Uterus (tissue), 4 donors: ENCODE data around the gene LCE3D. TPM values are rescaled to one million over a fixed set of nuclear protein-coding genes. Genes with fewer than 3 reads are reported as not detected.

Source experiments
- DNase-seq, 2 donors: peaks; one replicate each; pipeline ENCODE4 v3.0.0-alpha.2; 2019 to 2020
- H3K27ac ChIP-seq, 2 donors: fragments of 200-600 bp; sonication (generic); 1 replicate in 1 of 2; 2 replicates in 1 of 2; pipeline ENCODE4 v1.5.1; 2016 to 2018
- H3K27me3 ChIP-seq, 2 donors: fragments of 200-600 bp; sonication (generic); one replicate each; pipeline ENCODE4 v1.5.1; 2018 to 2019; ENCODE audit warnings: control low read depth in 1 of 2
- H3K36me3 ChIP-seq, 2 donors: fragments of 200-600 bp; sonication (generic); one replicate each; pipeline ENCODE4 v1.5.1; 2019; ENCODE audit warnings: control low read depth in 1 of 2
- H3K4me1 ChIP-seq, 2 donors: fragments of 200-600 bp; sonication (generic); one replicate each; pipeline ENCODE4 v1.5.1; 2018 to 2019; ENCODE audit warnings: control low read depth in 1 of 2
- H3K4me3 ChIP-seq, 2 donors: fragments of 200-600 bp; sonication (generic); 1 replicate in 1 of 2; 2 replicates in 1 of 2; pipeline ENCODE4 v1.5.1; 2018 to 2019; ENCODE audit warnings: mild to moderate bottlenecking in 1 of 2
- H3K9me3 ChIP-seq, 2 donors: fragments of 200-600 bp; sonication (generic); one replicate each; pipeline ENCODE4 v1.5.1; 2019; ENCODE audit warnings: control low read depth in 1 of 2
- CTCF ChIP-seq, 4 experiments: fragments of 200-600 bp in 2 of 4; fragments of 450-650 bp in 2 of 4; sonication (generic) in 2 of 4; IDR thresholded peaks; one replicate each; pipeline ENCODE4 v1.5.1; 2016 to 2019; ENCODE audit warnings: antibody characterized with exemption in 4 of 4, mild to moderate bottlenecking in 2 of 4, moderate library complexity in 1 of 4
- POLR2A ChIP-seq, 2 donors: fragments of 450-650 bp; IDR thresholded peaks; one replicate each; pipeline ENCODE4 v1.6.1; 2016; ENCODE audit warnings: antibody characterized with exemption in 2 of 2, mild to moderate bottlenecking in 1 of 2, moderate library complexity in 1 of 2
- intact Hi-C: fragments of 100-400 bp; cut with DNase I; formaldehyde crosslinking; loops from one replicate; pipeline ENCODE4 v1.15.1; 2023; ENCODE audit warnings: low total_unique reads
- total RNA-seq, 4 donors: library from RNA; depleted of rRNA in 3 of 4; stranded (reverse); fragments of >200 nt in 3 of 4; gene quantifications; one replicate each; pipeline versions ENCODE4 v1.1.0 to v1.2.4, GENCODE V29; 2014 to 2023
- donor health status: DM: yes; HTN: yes; CAD: no.

Gene LCE3D
- not detected for total RNA-seq

- DNase-seq, result no peak
- intact Hi-C loops, result no loop called here
- no peaks in the 10 kb centered on the region for H3K36me3 ChIP-seq
- H3K9me3 ChIP-seq, result no peaks in the 10 kb centered on the region
- H3K27me3 ChIP-seq, result no peaks in the 10 kb centered on the region
- no peak within 1 kb of the TSS for H3K4me3 ChIP-seq
- H3K27ac ChIP-seq, result no peak within 1 kb of the TSS
- TF ChIP-seq CTCF (IDR thresholded peaks at IDR 0.05) (no peak), POLR2A (IDR thresholded peaks at IDR 0.05) (no peak)
- H3K4me1 ChIP-seq, result no peaks in the 10 kb centered on the region
These were observed at the start of gene LCE3D for GRCh38 chr1:152580433-152580832. LCE3D (minus strand) TSS chr1:152580516; CDS start chr1:152579936, 580 bp downstream.

- no peak for DNase-seq
- TF ChIP-seq CTCF (IDR thresholded peaks at IDR 0.05) (no peak), POLR2A (IDR thresholded peaks at IDR 0.05) (no peak)
- intact Hi-C loops, result no loop called here
- H3K27ac ChIP-seq, result no peak overlapping the region
- H3K9me3 ChIP-seq, result no peaks in the 10 kb centered on the region
- no peaks in the 10 kb centered on the region for H3K4me1 ChIP-seq
- H3K36me3 ChIP-seq, result no peaks in the 10 kb centered on the region
- H3K27me3 ChIP-seq, result no peaks in the 10 kb centered on the region
- H3K4me3 ChIP-seq, result no peak overlapping the region
These were observed 46.4 kb upstream of the LCE3D start for GRCh38 chr1:152626744-152627143.

- Histone ChIP-seq H3K36me3 (no peaks in the 10 kb centered on the region), H3K27ac (no peak overlapping the region), H3K4me3 (no peak overlapping the region), H3K27me3 (no peaks in the 10 kb centered on the region), H3K9me3 (no peaks in the 10 kb centered on the region), H3K4me1 (no peaks in the 10 kb centered on the region)
- TF ChIP-seq CTCF (IDR thresholded peaks at IDR 0.05) (no peak), POLR2A (IDR thresholded peaks at IDR 0.05) (no peak)
- no peak for DNase-seq
- intact Hi-C loops, result no loop called here
These were observed 43.0 kb upstream of the LCE3D start for GRCh38 chr1:152623203-152623844.

GRCh38 chr1:152622803-152623202, 42.5 kb upstream of the LCE3D start, which contains the start of gene LCE3A:
LCE3A (minus strand) TSS chr1:152623103; CDS start chr1:152623103, 0 bp downstream.
- H3K4me1 ChIP-seq, result no peaks in the 10 kb centered on the region
- no peaks in the 10 kb centered on the region for H3K36me3 ChIP-seq
- H3K4me3 ChIP-seq, result no peak within 1 kb of the TSS
- DNase-seq, result no peak
- no peaks in the 10 kb centered on the region for H3K9me3 ChIP-seq
- TF ChIP-seq CTCF (IDR thresholded peaks at IDR 0.05) (no peak), POLR2A (IDR thresholded peaks at IDR 0.05) (no peak)
- intact Hi-C loops, result no loop called here
- no peak within 1 kb of the TSS for H3K27ac ChIP-seq
- H3K27me3 ChIP-seq, result no peaks in the 10 kb centered on the region

- Histone ChIP-seq H3K4me1 (no peaks in the 10 kb centered on the region), H3K27ac (no peak overlapping the region), H3K27me3 (no peaks in the 10 kb centered on the region), H3K36me3 (no peaks in the 10 kb centered on the region), H3K4me3 (no peak overlapping the region), H3K9me3 (no peaks in the 10 kb centered on the region)
- intact Hi-C loops, result no loop called here
- no peak for DNase-seq
- TF ChIP-seq CTCF (IDR thresholded peaks at IDR 0.05) (no peak), POLR2A (IDR thresholded peaks at IDR 0.05) (no peak)
These were observed 41.7 kb upstream of the LCE3D start for GRCh38 chr1:152621993-152622392.
